Activated CD4-positive, alpha-beta memory T cell treated with anti-CD3 and anti-CD28 coated beads for 36 hours (primary cell): Measurements from ENCODE around the gene BOD1L1. TPM values are rescaled to one million over a fixed set of nuclear protein-coding genes. Genes with fewer than 3 reads are reported as not detected.
"Not testable (repeated sequence)": the region's sequence is repeated elsewhere in the genome, so short reads cannot be mapped to it uniquely, and the experiment has no call there.

Source experiments
- CTCF ChIA-PET: fragments of 350-600 bp; sonication (Branson Sonifier 250); formaldehyde crosslinking; loops from one replicate; lab custom pipeline; 2021; ENCODE audit warnings: antibody characterized with exemption, inconsistent platforms; lab: Charles Lee
- POLR2A ChIA-PET: fragments of 350-600 bp; sonication (Branson Sonifier 250); formaldehyde crosslinking; loops from one replicate; lab custom pipeline; 2021; ENCODE audit warnings: antibody characterized with exemption; lab: Charles Lee
- DNase-seq: peaks from one replicate; pipeline ENCODE4 v3.0.0-alpha.2; 2020
- H3K27ac Mint-ChIP-seq: one replicate; pipeline ENCODE4 v1.8.0; 2021; ENCODE audit warnings: mixed read lengths
- H3K27me3 Mint-ChIP-seq: one replicate; pipeline ENCODE4 v1.8.0; 2021; ENCODE audit warnings: mixed read lengths
- H3K36me3 Mint-ChIP-seq: one replicate; pipeline ENCODE4 v1.8.0; 2021; ENCODE audit warnings: mixed read lengths
- H3K4me1 Mint-ChIP-seq: one replicate; pipeline ENCODE4 v1.8.0; 2021; ENCODE audit warnings: low read depth, mixed read lengths
- H3K4me3 Mint-ChIP-seq: one replicate; pipeline ENCODE4 v1.8.0; 2021; ENCODE audit warnings: mild to moderate bottlenecking, mixed read lengths
- H3K9me3 Mint-ChIP-seq: one replicate; pipeline ENCODE4 v1.8.0; 2021; ENCODE audit warnings: mixed read lengths
- intact Hi-C: fragments of 100-400 bp; cut with micrococcal nuclease; formaldehyde crosslinking; loops from one replicate; pipeline ENCODE4 v1.15.1; 2023
- total RNA-seq, 2 experiments: library from RNA; stranded (reverse); gene quantifications; one replicate each; pipeline ENCODE4 v1.2.3, GENCODE V29; 2021

Gene BOD1L1
- total RNA-seq, 2 experiments from 2014 or later = 25.5 to 31.2 TPM

DNA sequence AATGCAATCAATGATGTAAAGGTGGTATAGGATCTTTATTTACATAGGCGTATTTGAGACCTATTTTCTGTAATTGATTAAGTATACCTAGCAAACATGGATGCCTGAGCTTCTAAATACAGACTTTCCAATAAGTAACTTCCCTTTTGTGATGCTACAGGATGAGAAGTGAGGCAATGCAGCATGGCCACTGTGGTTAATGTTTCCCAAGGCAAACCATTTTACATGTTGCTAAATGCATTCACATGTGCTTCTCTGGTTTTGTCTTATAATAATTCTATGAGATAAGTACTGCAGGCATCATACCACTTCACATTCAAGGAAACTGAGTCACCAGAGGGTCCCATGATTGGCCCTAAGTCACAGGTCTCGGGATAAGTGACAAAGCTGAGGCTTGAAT, 47.5 kb downstream of the BOD1L1 start:
- ChIA-PET POLR2A (no interaction called here), CTCF (no interaction called here)
- Mint-ChIP-seq H3K4me3 (no peak overlapping the region), H3K36me3 (peaks cover 49% of the 10 kb centered on the region), H3K9me3 (no peaks in the 10 kb centered on the region), H3K27me3 (no peaks in the 10 kb centered on the region), H3K27ac (no peak overlapping the region), H3K4me1 (no peaks in the 10 kb centered on the region)
- no peak for DNase-seq
- intact Hi-C loops = no loop called here

DNA sequence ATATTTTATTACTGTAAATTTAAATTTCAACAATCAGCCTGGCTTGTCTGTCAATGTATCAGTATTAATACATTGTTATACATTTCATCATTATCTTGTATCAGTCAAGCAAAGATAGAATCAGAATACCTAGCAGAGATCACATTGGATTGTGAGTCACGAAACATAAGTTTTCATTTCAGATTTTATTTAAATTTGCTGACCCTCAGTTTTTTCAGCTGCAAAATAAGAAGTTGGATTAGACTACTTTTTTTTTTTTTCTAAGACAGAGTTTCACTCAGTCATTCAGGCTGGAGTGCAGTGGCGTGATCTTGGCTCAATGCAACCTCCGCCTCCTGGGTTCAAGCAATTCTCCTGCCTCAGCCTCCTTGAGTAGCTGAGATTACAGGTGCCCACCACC, 49.9 kb downstream of the BOD1L1 start:
- H3K4me3 Mint-ChIP-seq = no peak overlapping the region
- no peak overlapping the region for H3K27ac Mint-ChIP-seq
- no peaks in the 10 kb centered on the region for H3K4me1 Mint-ChIP-seq
- no peaks in the 10 kb centered on the region for H3K27me3 Mint-ChIP-seq
- ChIA-PET POLR2A (no interaction called here), CTCF (no interaction called here)
- H3K36me3 Mint-ChIP-seq = peaks cover 50% of the 10 kb centered on the region
- DNase-seq = no peak
- H3K9me3 Mint-ChIP-seq = no peaks in the 10 kb centered on the region
- intact Hi-C loops = no loop called here

DNA sequence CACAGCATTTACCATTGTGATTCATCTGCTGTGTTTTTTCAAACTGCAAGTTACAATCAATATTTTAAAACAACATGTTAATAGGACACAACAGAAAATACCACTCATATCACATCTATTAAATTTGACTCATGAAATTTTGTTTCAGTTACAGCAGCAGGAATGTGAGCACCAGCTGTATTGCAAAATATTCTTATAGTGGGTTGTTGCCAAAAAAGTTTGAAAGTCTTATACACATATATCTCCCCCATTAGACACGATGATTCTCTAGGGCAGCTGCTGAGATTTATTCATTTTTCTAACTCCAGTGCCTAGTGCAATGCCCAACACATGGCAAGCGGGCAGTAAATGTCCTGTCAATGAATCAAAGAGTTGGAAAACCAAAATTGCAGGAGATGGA, 56.6 kb downstream of the BOD1L1 start:
- peaks cover 43% of the 10 kb centered on the region for H3K36me3 Mint-ChIP-seq
- H3K27ac Mint-ChIP-seq = no peak overlapping the region
- intact Hi-C loops = no loop called here
- ChIA-PET POLR2A (no interaction called here), CTCF (no interaction called here)
- no peak for DNase-seq
- H3K9me3 Mint-ChIP-seq = no peaks in the 10 kb centered on the region
- no peaks in the 10 kb centered on the region for H3K27me3 Mint-ChIP-seq
- no peaks in the 10 kb centered on the region for H3K4me1 Mint-ChIP-seq
- H3K4me3 Mint-ChIP-seq = no peak overlapping the region

DNA sequence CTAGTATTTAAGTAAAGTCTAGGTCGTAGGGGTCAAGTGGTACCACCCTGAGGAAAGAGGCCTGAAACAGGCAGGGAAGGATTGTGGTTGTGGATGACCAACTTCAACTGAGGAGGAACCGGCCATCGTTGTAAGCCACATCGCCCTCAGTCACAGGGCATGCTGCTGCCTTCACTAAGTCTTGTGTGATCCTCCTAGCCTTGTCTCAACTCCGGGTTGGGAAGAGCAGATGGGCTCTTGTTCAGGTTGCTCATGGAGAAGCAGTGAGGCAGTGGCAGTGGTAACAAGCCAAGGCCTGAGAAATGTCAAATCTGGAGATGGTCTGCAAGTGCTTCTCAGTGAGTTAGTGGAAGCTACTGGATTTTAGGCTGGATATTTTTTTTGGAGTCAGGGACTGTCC, 60.4 kb downstream of the BOD1L1 start:
- ChIA-PET CTCF (no interaction called here), POLR2A (no interaction called here)
- H3K9me3 Mint-ChIP-seq = no peaks in the 10 kb centered on the region
- H3K27me3 Mint-ChIP-seq = no peaks in the 10 kb centered on the region
- H3K36me3 Mint-ChIP-seq = peaks cover 33% of the 10 kb centered on the region
- no peaks in the 10 kb centered on the region for H3K4me1 Mint-ChIP-seq
- intact Hi-C loops = no loop called here
- no peak for DNase-seq
- H3K4me3 Mint-ChIP-seq = no peak overlapping the region
- no peak overlapping the region for H3K27ac Mint-ChIP-seq

DNA sequence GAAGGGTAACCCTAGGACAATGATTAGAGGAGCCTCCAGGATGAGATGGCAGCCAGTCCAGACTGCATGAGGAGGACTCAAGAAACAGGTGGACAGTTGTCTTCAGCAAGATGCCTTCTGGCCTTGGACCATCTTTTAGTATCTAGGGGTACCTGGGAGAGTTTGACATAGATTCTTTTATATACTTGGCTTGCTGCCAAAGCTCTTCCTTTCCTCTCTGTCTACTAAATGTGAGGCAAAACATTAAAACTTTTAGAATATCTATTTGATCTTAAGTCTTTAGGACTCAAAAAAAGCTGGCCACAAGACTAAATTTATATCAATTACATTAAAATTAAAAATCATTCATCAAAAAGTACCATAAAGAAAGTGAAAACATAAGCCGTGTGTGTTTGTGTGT, 64.6 kb downstream of the BOD1L1 start:
- intact Hi-C loops = no loop called here
- peaks cover 14% of the 10 kb centered on the region for H3K36me3 Mint-ChIP-seq
- no peak for DNase-seq
- CTCF ChIA-PET = no interaction called here
- H3K9me3 Mint-ChIP-seq = no peaks in the 10 kb centered on the region
- H3K27ac Mint-ChIP-seq = no peak overlapping the region
- H3K4me3 Mint-ChIP-seq = no peak overlapping the region
- POLR2A ChIA-PET = no interaction called here
- peaks cover 3% of the 10 kb centered on the region for H3K27me3 Mint-ChIP-seq
- H3K4me1 Mint-ChIP-seq = no peaks in the 10 kb centered on the region

DNA sequence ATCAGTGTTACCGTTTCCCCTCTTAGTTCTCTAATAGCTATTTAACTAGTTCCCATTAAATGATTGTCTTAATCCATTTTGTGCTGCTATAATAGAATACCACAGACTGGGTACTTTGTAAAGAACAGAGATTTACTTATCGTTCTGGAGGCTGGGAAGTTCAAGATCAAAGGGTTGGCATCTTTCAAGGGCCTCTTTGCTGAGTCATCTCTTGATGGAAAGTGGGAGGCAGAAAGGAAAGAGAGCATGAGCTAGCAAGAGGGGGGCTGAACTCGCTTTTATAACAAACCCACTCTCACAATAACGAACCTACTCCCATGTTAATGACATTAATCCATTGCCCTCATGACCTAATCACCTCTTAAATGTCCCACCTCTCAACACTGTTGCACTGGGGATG, 65.9 kb downstream of the BOD1L1 start:
- H3K9me3 Mint-ChIP-seq = no peaks in the 10 kb centered on the region
- H3K27me3 Mint-ChIP-seq = peaks cover 10% of the 10 kb centered on the region
- no peaks in the 10 kb centered on the region for H3K4me1 Mint-ChIP-seq
- H3K4me3 Mint-ChIP-seq = no peak overlapping the region
- H3K27ac Mint-ChIP-seq = no peak overlapping the region
- no peak for DNase-seq
- ChIA-PET CTCF (no interaction called here), POLR2A (no interaction called here)
- intact Hi-C loops = no loop called here
- H3K36me3 Mint-ChIP-seq = peaks cover 5% of the 10 kb centered on the region

DNA sequence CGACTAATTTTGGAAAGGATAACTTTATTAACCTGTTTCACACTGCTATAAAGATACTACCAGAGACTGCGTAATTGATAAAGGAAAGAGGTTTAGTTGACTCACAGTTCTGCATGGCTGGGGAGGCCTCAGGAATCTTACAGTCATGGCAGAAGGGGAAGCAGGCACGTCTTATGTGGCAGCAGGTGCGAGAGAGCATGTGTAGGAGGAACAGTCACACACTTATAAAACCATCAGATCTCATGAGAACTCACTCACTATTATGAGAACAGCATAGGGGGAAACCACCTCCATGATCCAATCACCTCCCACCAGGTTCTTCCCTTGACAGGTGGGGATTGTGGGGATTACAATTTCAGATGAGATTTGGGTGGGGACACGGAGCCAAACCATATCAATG, 67.4 kb downstream of the BOD1L1 start:
- H3K9me3 Mint-ChIP-seq, POLR2A ChIA-PET, H3K4me3 Mint-ChIP-seq, H3K36me3 Mint-ChIP-seq, intact Hi-C loops, H3K4me1 Mint-ChIP-seq, H3K27ac Mint-ChIP-seq, CTCF ChIA-PET, DNase-seq: not testable (repeated sequence)
- peaks cover 12% of the 10 kb centered on the region for H3K27me3 Mint-ChIP-seq

DNA sequence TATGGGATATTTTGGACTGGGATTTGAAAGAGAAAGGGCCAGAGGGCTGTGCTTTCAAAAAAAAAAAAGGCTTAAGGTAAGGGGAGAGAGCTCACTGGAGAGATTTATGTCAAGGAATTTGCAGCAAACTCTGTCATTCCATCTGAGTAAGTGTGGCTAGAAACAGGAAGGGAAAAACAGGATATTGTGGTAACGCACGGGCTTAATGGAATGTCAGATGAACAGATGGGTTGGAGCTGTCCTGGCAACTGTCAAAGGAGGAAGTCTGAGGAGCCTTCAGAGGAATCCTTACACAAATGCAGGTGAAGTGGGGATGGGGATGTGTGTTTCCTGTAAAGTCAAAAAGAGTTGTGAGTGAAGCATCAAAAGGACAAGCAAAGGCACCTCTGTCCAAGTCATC, 68.1 kb downstream of the BOD1L1 start:
- H3K27me3 Mint-ChIP-seq = peaks cover 12% of the 10 kb centered on the region

DNA sequence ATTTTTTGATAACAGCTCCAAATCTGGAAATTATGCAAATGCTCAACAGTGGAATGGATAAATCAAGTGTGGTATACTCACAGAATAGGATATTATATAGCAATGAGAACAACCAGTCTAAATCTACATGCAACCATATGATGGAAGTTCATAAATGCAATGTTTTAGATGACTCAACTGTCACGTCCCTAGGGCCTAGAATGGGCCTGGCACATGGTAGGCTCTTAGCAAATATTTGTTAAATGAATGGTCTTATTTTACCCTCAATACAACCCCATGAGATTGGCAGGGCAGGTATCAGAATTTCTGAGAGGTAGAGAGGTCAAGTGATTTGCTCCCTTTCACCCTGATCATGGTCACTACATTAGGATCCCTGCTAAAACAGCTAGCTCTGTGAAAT, 68.6 kb downstream of the BOD1L1 start:
- ChIA-PET POLR2A (no interaction called here), CTCF (interaction anchor here (1.1 kb wide), 1 partner anchor 9 kb away, joined by 5 read pairs; no protein-coding TSS in a partner anchor)
- Mint-ChIP-seq H3K4me1 (no peaks in the 10 kb centered on the region), H3K4me3 (no peak overlapping the region), H3K36me3 (no peaks in the 10 kb centered on the region), H3K9me3 (no peaks in the 10 kb centered on the region), H3K27me3 (peaks cover 13% of the 10 kb centered on the region), H3K27ac (no peak overlapping the region)
- intact Hi-C loops = no loop called here
- no peak for DNase-seq

More for the DNA sequence above, 68.1 kb downstream of the BOD1L1 start:
- H3K9me3 Mint-ChIP-seq = no peaks in the 10 kb centered on the region
- ChIA-PET POLR2A (no interaction called here), CTCF (interaction anchor here (1.1 kb wide), 1 partner anchor 10 kb away, joined by 5 read pairs; no protein-coding TSS in a partner anchor)
- no peak overlapping the region for H3K4me3 Mint-ChIP-seq
- H3K4me1 Mint-ChIP-seq = no peaks in the 10 kb centered on the region
- DNase-seq = no peak
- H3K27ac Mint-ChIP-seq = no peak overlapping the region
- no peaks in the 10 kb centered on the region for H3K36me3 Mint-ChIP-seq
- intact Hi-C loops = no loop called here

DNA sequence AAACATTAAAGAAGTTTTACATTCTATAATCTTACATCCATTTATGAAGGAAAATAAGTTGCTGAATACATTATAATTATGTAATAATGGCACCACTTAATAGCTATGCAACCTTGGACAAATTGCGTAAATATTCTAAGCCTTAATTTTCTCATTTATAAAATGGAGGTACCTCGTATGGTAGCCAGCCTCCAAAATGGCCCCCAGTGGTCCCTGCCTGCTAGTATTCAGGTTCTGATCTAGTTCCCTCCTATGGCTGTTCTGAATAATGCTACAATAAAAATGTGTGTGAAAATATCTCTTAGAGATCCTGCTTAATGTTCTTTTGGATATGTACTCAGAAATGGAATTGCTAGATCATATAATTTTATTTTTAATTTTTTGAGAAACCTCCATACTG, 72.2 kb downstream of the BOD1L1 start:
- intact Hi-C loops = no loop called here
- Mint-ChIP-seq H3K36me3 (no peaks in the 10 kb centered on the region), H3K9me3 (peaks cover 2% of the 10 kb centered on the region), H3K4me3 (no peak overlapping the region), H3K27me3 (peaks cover 41% of the 10 kb centered on the region), H3K4me1 (no peaks in the 10 kb centered on the region), H3K27ac (no peak overlapping the region)
- ChIA-PET POLR2A (no interaction called here), CTCF (no interaction called here)
- DNase-seq = no peak

DNA sequence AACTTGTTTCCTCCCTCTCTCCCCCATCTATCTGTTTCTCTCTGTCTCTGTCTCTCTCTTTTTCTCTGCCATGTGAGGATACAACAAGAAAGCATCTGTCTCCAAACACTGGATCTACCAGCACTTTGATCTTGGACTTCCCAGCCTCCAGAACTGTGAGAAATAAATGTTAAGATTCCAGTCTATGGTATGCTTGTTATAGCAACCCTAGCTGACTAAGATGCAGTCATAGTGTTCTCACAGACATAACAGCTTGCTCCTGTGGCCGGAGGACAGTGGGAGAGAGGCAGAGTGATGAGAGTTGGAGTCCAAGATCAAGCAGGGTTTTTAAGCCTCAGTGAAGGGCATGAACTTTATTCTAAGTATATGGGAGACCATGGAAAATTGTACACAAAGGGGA, 74.4 kb downstream of the BOD1L1 start:
- no peaks in the 10 kb centered on the region for H3K36me3 Mint-ChIP-seq
- POLR2A ChIA-PET = no interaction called here
- peaks cover 2% of the 10 kb centered on the region for H3K9me3 Mint-ChIP-seq
- no peak for DNase-seq
- peaks cover 11% of the 10 kb centered on the region for H3K4me1 Mint-ChIP-seq
- intact Hi-C loops = no loop called here
- H3K4me3 Mint-ChIP-seq = no peak overlapping the region
- peaks cover 52% of the 10 kb centered on the region for H3K27me3 Mint-ChIP-seq
- H3K27ac Mint-ChIP-seq = no peak overlapping the region
- CTCF ChIA-PET = no interaction called here

DNA sequence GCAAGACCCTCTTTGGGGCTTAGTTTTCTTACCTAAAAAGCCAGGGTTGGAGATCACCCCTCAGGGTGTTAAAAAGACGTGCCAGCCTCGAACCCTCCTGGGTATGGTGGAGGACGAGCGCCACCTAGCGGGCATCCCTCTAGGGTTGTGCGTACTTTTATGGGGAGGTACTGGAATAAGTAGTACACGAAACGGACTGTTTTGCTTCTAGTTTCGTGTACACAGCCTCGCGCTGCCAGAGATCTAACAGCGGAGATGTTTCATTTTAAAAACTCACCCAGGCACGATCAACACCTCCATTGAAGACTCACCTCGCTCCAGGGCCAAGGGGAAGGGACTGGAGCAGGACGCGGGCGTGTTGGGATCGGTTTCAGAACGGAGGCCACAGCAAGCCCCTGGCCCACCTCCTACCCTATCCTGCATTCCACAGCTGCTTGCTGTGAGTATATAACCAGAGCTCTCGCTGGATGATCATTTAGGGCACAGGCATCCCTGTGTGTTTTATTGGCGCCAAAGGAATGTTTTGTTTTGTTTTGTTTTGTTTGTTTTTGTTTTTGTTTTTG, 78.5 kb downstream of the BOD1L1 start:
- Mint-ChIP-seq H3K4me3 (peak overlapping the region; percentile 64), H3K4me1 (peaks cover 30% of the 10 kb centered on the region), H3K36me3 (peaks cover 7% of the 10 kb centered on the region), H3K27ac (no peak overlapping the region), H3K9me3 (peaks cover 2% of the 10 kb centered on the region), H3K27me3 (peaks cover 63% of the 10 kb centered on the region)
- ChIA-PET POLR2A (no interaction called here), CTCF (interaction anchor here (0.9 to 1.9 kb wide), 12 partner anchors 10 to 824 kb away, joined by 3 to 8 read pairs (median 4); no protein-coding TSS in a partner anchor)
- peak; percentile 92 for DNase-seq
- intact Hi-C loops = loop anchor here (1.0 to 5.0 kb wide), 5 partner anchors 64 to 1453 kb away; partner anchors contain the start of genes CPEB2 and RAB28
